Natural killer cell (primary cell): ENCODE results near the gene PRDX2. TPM values are rescaled to one million over a fixed set of nuclear protein-coding genes. Genes with fewer than 3 reads are reported as not detected.

Source experiments
- ATAC-seq, 3 donors: fragments of 150-1000 bp in 2 of 3; fragments of 200-7000 bp in 1 of 3; cut with Tn5 transposase; 1 replicate in 1 of 3; 2 replicates in 2 of 3; pipeline ENCODE4 v1.10.0; 2021; ENCODE audit warnings: mild to moderate bottlenecking in 2 of 3, moderate library complexity in 2 of 3
- DNase-seq, 2 donors: peaks; one replicate each; pipeline versions ENCODE4 v3.0.0 to v3.0.0-alpha.2; 2013 to 2021; ENCODE audit warnings: mixed read lengths in 1 of 2
- H3K27ac ChIP-seq: one replicate; pipeline ENCODE4 v1.5.1; 2013; ENCODE audit warnings: mild to moderate bottlenecking, low read length
- H3K27me3 ChIP-seq: one replicate; pipeline ENCODE4 v1.6.1; 2013; ENCODE audit warnings: low read length; ENCODE audit not compliant: control insufficient read depth, insufficient read depth
- H3K36me3 ChIP-seq: one replicate; pipeline ENCODE4 v1.6.1; 2013; ENCODE audit warnings: low read length; ENCODE audit not compliant: control insufficient read depth, insufficient read depth
- H3K4me1 ChIP-seq: one replicate; pipeline ENCODE4 v1.6.1; 2013; ENCODE audit warnings: low read length; ENCODE audit not compliant: control insufficient read depth, insufficient read depth
- H3K4me3 ChIP-seq: one replicate; pipeline ENCODE4 v1.5.1; 2013; ENCODE audit warnings: low read length
- H3K9me3 ChIP-seq: one replicate; pipeline ENCODE4 v1.6.1; 2013; ENCODE audit warnings: low read length; ENCODE audit not compliant: control insufficient read depth, insufficient read depth
- H3K27ac Mint-ChIP-seq, 2 donors: one replicate each; pipeline ENCODE4 v1.8.0; 2022; ENCODE audit warnings: mild to moderate bottlenecking in 2 of 2, mixed read lengths in 2 of 2, moderate library complexity in 1 of 2
- H3K27me3 Mint-ChIP-seq, 2 donors: one replicate each; pipeline ENCODE4 v1.8.0; 2022; ENCODE audit warnings: low read depth in 2 of 2, mixed read lengths in 2 of 2
- H3K36me3 Mint-ChIP-seq: one replicate; pipeline ENCODE4 v1.8.0; 2022; ENCODE audit warnings: mixed read lengths
- H3K4me1 Mint-ChIP-seq, 2 donors: one replicate each; pipeline ENCODE4 v1.8.0; 2022; ENCODE audit warnings: mixed read lengths in 2 of 2
- H3K4me3 Mint-ChIP-seq: one replicate; pipeline ENCODE4 v1.8.0; 2022; ENCODE audit warnings: mild to moderate bottlenecking, moderate library complexity, mixed read lengths
- H3K9me3 Mint-ChIP-seq, 2 donors: one replicate each; pipeline ENCODE4 v1.8.0; 2022; ENCODE audit warnings: mixed read lengths in 2 of 2
- CTCF ChIP-seq: fragments of 200-600 bp; IDR thresholded peaks from one replicate; pipeline ENCODE4 v1.8.0; 2022; ENCODE audit warnings: antibody characterized with exemption
- WGBS: methylation state at CpG from one replicate; pipeline ENCODE4 v1.1.7; 2013; ENCODE audit warnings: missing lambda C conversion rate; ENCODE audit not compliant: insufficient coverage; 5-methylcytosine and 5-hydroxymethylcytosine counted together
- intact Hi-C: fragments of 100-400 bp; cut with micrococcal nuclease; formaldehyde crosslinking; loops from one replicate; pipeline ENCODE4 v1.14.2; 2022
- total RNA-seq, 4 donors: library from RNA; stranded (reverse); fragments of 120-200 nt in 1 of 4; gene quantifications; one replicate each; pipeline versions ENCODE4 v1.2.3 to v1.2.4, GENCODE V29; 2013 to 2022

Gene PRDX2
- total RNA-seq, 3 donors from 2014 or later (not counting 1 experiment from before 2014, with no cell fraction given), result 28.8 to 67.1 (median 66.9) TPM

- Mint-ChIP-seq H3K27ac (no peak overlapping the region), H3K9me3 (peaks cover 0 to 2% of the 10 kb centered on the region in 2 donors), H3K27me3 (peaks cover 58 to 62% of the 10 kb centered on the region in 2 donors), H3K36me3 (no peaks in the 10 kb centered on the region), H3K4me3 (peak overlapping the region; percentile 67), H3K4me1 (peaks cover 24 to 44% of the 10 kb centered on the region in 2 donors)
- TF ChIP-seq CTCF, result no peak
- peaks cover 7% of the 10 kb centered on the region for H3K9me3 ChIP-seq
- peak in 1 of 2 donors; percentile 58 for DNase-seq
- peaks cover 84% of the 10 kb centered on the region for H3K27me3 ChIP-seq
- ATAC-seq, result no peak
- 16% methylated on average over 39 of the region's 39 CpGs for WGBS
- no peaks in the 10 kb centered on the region for H3K36me3 ChIP-seq
- H3K4me3 ChIP-seq, result no peak overlapping the region
- intact Hi-C loops, result no loop called here
- H3K4me1 ChIP-seq, result peaks cover 42% of the 10 kb centered on the region
- H3K27ac ChIP-seq, result no peak overlapping the region
Measured at GRCh38 chr19:12834976-12835757, 33.6 kb upstream of the PRDX2 start.

- intact Hi-C loops, result no loop called here
- Mint-ChIP-seq H3K4me3 (peak within 1 kb of the TSS; percentile 71), H3K27me3 (peaks cover 59 to 63% of the 10 kb centered on the region in 2 donors), H3K27ac (no peak within 1 kb of the TSS), H3K36me3 (no peaks in the 10 kb centered on the region), H3K9me3 (peaks cover 0 to 2% of the 10 kb centered on the region in 2 donors), H3K4me1 (peaks cover 23 to 43% of the 10 kb centered on the region in 2 donors)
- Histone ChIP-seq H3K9me3 (peaks cover 7% of the 10 kb centered on the region), H3K4me1 (peaks cover 42% of the 10 kb centered on the region), H3K4me3 (no peak within 1 kb of the TSS), H3K27ac (no peak within 1 kb of the TSS), H3K36me3 (no peaks in the 10 kb centered on the region), H3K27me3 (peaks cover 83% of the 10 kb centered on the region)
- ATAC-seq, result no peak
- no peak for TF ChIP-seq CTCF
- 13% methylated on average over 20 of the region's 20 CpGs for WGBS
- peak in 1 of 2 donors; percentile 34 for DNase-seq
Measured at GRCh38 chr19:12834566-12834943, 33.0 kb upstream of the PRDX2 start, which contains the start of gene RTBDN. Gene RTBDN (minus strand): TSS chr19:12834579. CDS start chr19:12829979, 4,600 bp downstream.

- TF ChIP-seq CTCF, result no peak
- Histone ChIP-seq H3K27me3 (peaks cover 77% of the 10 kb centered on the region), H3K36me3 (no peaks in the 10 kb centered on the region), H3K27ac (no peak overlapping the region), H3K9me3 (peaks cover 7% of the 10 kb centered on the region), H3K4me1 (peaks cover 39% of the 10 kb centered on the region), H3K4me3 (no peak overlapping the region)
- Mint-ChIP-seq H3K4me3 (peak overlapping the region; percentile 67), H3K36me3 (no peaks in the 10 kb centered on the region), H3K27ac (no peak overlapping the region), H3K27me3 (peaks cover 56 to 62% of the 10 kb centered on the region in 2 donors), H3K4me1 (peaks cover 17 to 38% of the 10 kb centered on the region in 2 donors), H3K9me3 (peaks cover 0 to 2% of the 10 kb centered on the region in 2 donors)
- WGBS, result 2% methylated on average over 65 of the region's 87 CpGs
- intact Hi-C loops, result no loop called here
- DNase-seq, result peak; percentile 36 to 63
- ATAC-seq, result peak in 2 of 3 donors; percentile 32 to 48
Measured at GRCh38 chr19:12833738-12834565, 32.4 kb upstream of the PRDX2 start.
